KOPT-K1 (cell line): ENCODE measurements around the gene NHLRC3.
"Not testable (repeated sequence)": the region's sequence is repeated elsewhere in the genome, so short reads cannot be mapped to it uniquely, and the experiment has no call there.

ENCODE experiments used
- H3K27ac ChIP-seq: fragments of 200-600 bp; sonication (generic); 2 replicates; pipeline ENCODE4 v1.5.1; 2016; ENCODE audit warnings: antibody characterized with exemption, mild to moderate bottlenecking, low read depth, low read length; ENCODE audit not compliant: poor library complexity, severe bottlenecking
- H3K36me3 ChIP-seq: fragments of 200-600 bp; sonication (generic); 2 replicates; pipeline ENCODE4 v1.5.1; 2017; ENCODE audit warnings: antibody characterized with exemption, mild to moderate bottlenecking, low read length, moderate library complexity; ENCODE audit not compliant: insufficient read depth
- H3K9me3 ChIP-seq: fragments of 200-600 bp; sonication (generic); 2 replicates; pipeline ENCODE4 v1.5.1; 2017; ENCODE audit warnings: antibody characterized with exemption, low read length, mild to moderate bottlenecking; ENCODE audit not compliant: insufficient read depth, poor library complexity, severe bottlenecking

Gene NHLRC3

DNA sequence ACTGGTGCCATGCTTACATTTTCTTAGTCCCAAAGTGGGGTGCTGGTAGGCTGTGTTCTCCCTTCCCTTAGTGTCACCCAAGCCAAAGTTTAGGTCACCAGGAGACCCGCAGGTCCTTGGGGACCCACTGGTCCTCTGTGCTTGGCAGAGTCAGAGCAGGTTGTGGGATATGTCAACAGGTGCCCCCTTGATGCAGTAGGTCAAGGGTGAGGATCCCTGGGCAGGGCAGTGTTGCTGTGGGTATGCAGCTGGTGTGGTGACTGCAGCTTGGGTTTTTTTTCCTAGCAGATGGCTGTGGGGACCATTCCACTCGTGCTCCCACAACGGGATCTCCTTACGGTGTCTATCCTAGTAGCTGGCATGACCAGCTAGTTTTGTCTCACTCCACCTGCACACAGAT, 23.7 kb downstream of the NHLRC3 start:
- peaks cover under 1% of the 10 kb centered on the region for H3K9me3 ChIP-seq
- no peak overlapping the region for H3K27ac ChIP-seq
- peaks cover 6% of the 10 kb centered on the region; the same call in 1 of the 2 replicates for H3K36me3 ChIP-seq

DNA sequence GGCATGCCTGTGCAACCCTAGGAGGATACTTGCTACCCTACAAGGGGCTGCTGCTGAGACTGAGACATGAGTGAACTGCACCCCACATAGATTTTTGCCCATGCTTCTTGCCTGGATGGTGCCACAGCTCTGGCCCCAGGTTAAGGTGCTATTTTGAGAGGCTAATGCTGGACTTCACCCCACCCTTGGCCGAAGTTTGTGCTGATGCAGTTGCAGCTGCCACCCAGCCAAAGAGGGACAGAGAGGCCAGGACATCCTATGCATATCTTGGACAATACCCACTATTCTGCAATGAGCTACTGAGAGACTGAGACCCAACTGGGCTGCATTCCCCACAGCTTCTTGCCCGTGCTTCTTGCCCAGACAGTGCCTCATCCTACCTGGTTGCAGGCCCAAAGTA, 34.6 kb downstream of the NHLRC3 start:
- no peak overlapping the region for H3K27ac ChIP-seq

DNA sequence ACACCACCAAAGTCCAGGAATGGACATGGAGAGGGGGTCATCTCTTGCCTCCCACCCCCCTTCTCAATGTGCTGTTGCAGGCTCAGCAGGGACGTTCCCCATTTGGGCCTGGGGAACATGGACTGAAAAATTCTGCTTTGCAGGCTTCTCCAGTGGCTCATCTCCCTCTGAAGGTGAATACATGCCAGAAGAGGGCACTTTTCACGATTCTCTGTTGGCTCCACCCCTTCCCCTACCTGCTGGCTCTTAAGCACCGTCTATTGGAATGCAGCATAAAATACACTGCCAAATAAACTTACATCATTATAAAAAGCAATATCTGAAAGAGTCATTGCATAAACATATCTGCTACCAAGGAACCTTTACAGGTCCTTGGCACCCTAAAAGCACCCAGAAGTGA, 35.7 kb downstream of the NHLRC3 start:
- H3K36me3 ChIP-seq = no peaks in the 10 kb centered on the region
- H3K27ac ChIP-seq = no peak overlapping the region
- H3K9me3 ChIP-seq = no peaks in the 10 kb centered on the region

More for the DNA sequence above, 34.6 kb downstream of the NHLRC3 start:
- H3K36me3 ChIP-seq = no peaks in the 10 kb centered on the region
- H3K9me3 ChIP-seq = no peaks in the 10 kb centered on the region

DNA sequence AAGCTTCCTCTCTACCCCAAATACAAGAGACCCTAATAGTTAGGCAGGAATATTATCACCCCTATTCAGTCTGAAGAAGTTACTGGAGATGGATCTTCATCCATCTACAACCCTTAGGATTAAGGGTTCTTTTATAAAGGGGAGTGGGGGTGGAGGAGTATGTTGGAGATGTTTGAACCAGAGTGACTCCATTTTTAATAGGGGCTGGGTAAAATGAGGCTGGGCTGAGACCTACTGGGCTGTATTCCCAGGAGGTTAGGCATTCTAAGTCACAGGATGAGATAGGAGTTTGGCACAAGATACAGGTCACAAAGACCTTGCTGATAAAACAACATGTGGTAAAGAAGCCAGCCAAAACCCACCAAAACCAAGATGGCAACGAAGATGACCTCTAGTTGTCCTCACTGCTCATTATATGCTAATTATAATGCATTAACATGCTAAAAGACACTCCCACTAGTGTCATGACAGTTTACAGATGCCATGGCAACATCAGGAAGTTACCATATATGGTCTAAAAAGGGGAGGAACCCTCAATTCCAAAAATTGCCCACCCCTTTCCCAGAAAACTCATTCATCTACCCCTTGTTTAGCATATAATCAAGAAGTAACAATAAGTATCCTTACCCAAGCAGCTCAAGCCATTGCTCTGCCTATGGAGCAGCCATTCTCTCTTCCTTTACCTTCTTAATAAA, 48.1 kb downstream of the NHLRC3 start:
- H3K9me3 ChIP-seq, H3K36me3 ChIP-seq, H3K27ac ChIP-seq: not testable (repeated sequence)

DNA sequence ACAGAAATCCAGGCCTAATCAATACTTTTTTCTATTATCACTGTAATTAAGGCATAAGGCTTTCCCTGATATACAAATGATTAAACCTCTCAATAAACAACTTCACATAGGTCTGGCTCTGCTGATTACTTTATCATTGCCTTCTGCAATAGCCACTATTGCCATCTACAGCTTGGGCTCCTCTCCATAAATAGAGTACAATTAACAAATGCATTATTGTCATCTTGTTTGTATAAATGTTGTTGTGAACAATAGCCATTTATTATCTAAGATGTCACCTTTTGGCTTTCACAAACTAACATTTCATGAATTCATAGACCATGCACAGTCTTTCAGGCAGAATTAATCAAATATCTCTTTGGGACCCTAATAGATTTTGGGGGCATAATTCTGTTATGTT, 53.3 kb downstream of the NHLRC3 start:
- no peaks in the 10 kb centered on the region for H3K9me3 ChIP-seq
- H3K36me3 ChIP-seq = no peaks in the 10 kb centered on the region
- no peak overlapping the region for H3K27ac ChIP-seq

DNA sequence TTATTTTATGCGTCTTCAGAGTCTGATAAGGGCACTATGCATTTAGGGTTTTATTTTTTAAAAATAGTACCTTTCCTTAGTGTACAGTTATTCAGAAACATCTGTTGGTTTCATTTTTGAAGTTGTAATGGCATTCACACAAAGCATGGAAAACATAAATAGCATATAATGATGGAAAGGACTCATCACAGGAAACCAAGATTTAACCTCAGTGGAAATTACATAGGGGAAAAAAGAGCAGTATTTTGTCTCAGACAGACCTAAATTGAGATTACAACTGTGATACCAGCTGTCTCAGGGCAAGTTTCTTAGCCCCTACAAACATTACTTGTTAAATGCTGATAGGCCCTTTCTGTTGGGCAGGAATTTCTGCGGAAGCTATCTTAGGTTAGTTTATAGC, 57.2 kb downstream of the NHLRC3 start:
- no peak overlapping the region for H3K27ac ChIP-seq
- H3K36me3 ChIP-seq = no peaks in the 10 kb centered on the region
- no peaks in the 10 kb centered on the region for H3K9me3 ChIP-seq

DNA sequence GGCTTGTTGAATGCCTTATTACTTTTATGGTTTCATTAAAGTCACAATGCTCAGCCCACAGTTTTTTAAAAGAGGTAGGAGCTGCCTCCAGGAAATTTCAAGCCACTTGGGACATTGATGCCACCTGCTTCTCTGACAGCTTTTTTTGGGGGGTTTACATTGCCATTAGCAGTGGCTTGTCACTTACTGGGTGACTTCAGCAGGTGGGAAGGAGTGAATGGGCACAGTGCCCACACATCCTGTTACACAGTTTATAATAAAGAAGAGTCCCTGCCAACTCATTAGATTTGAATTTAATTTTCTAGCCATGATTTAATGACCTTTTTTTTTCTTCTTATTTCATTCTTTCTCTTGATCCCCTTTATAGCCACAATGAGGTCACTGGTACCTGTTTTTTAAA, 61.0 kb downstream of the NHLRC3 start:
- no peaks in the 10 kb centered on the region for H3K36me3 ChIP-seq
- no peaks in the 10 kb centered on the region for H3K9me3 ChIP-seq
- H3K27ac ChIP-seq = no peak overlapping the region
